ENCODE data around the gene FBXL7. TPM values are rescaled to one million over a fixed set of nuclear protein-coding genes. Genes with fewer than 3 reads are reported as not detected.

The FBXL7 gene
- total and polyA plus RNA-seq, 2 experiments from 2014 or later: 4.5 to 15.2 TPM

DNA sequence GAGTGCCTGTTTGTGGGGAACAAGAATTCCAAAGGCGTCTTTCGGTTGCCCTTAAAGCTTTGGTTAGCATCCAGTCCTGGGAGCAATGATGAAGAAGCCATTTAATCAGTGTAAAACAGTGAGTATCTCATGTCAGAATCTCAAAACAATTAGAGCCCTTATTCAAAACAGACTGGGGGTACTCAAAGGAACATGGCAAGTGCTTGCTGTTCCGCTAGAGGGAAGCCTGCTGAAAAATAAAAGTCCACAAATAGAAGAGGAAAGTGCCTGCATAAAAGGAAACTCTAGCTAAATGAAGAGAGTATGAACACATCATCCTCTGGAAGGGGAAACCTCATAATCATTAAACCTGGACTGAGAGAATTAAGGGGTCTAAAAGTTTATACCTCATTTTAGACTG, 26.4 kb downstream of the FBXL7 start:
- H3K79me2 ChIP-seq (replicated peaks; ENCODE audit: insufficient read depth): peaks cover 57% of the 10 kb centered on the region
- no peaks in the 10 kb centered on the region for H3K36me3 ChIP-seq (ENCODE audit: insufficient read depth)
- H3K4me2 ChIP-seq: no peak overlapping the region
- ATAC-seq (no peak), DNase-seq (ENCODE audit: low spot score) (no peak)
- H3K27me3 ChIP-seq (ENCODE audit: insufficient read depth): no peaks in the 10 kb centered on the region
- Mint-ChIP-seq H3K27ac (no peak overlapping the region), H3K27me3 (ENCODE audit: insufficient read depth, low read depth, poor library complexity) (peaks cover 3% of the 10 kb centered on the region), H3K4me3 (no peak overlapping the region), H3K36me3 (ENCODE audit: low read depth) (peaks cover 3% of the 10 kb centered on the region; the same call in 1 of the 3 replicates), H3K9me3 (no peaks in the 10 kb centered on the region; the same call in 2 of the 3 replicates), H3K4me1 (peaks cover 18% of the 10 kb centered on the region)
- peaks cover 14% of the 10 kb centered on the region for H3K4me1 ChIP-seq (ENCODE audit: insufficient read depth)
- H3K9me2 ChIP-seq (ENCODE audit: insufficient read depth): no peaks in the 10 kb centered on the region
- TF ChIP-seq, protein P1, sequence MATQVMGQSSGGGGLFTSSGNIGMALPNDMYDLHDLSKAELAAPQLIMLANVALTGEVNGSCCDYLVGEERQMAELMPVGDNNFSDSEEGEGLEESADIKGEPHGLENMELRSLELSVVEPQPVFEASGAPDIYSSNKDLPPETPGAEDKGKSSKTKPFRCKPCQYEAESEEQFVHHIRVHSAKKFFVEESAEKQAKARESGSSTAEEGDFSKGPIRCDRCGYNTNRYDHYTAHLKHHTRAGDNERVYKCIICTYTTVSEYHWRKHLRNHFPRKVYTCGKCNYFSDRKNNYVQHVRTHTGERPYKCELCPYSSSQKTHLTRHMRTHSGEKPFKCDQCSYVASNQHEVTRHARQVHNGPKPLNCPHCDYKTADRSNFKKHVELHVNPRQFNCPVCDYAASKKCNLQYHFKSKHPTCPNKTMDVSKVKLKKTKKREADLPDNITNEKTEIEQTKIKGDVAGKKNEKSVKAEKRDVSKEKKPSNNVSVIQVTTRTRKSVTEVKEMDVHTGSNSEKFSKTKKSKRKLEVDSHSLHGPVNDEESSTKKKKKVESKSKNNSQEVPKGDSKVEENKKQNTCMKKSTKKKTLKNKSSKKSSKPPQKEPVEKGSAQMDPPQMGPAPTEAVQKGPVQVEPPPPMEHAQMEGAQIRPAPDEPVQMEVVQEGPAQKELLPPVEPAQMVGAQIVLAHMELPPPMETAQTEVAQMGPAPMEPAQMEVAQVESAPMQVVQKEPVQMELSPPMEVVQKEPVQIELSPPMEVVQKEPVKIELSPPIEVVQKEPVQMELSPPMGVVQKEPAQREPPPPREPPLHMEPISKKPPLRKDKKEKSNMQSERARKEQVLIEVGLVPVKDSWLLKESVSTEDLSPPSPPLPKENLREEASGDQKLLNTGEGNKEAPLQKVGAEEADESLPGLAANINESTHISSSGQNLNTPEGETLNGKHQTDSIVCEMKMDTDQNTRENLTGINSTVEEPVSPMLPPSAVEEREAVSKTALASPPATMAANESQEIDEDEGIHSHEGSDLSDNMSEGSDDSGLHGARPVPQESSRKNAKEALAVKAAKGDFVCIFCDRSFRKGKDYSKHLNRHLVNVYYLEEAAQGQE (IDR thresholded peaks at IDR 0.05; ENCODE audit: unreplicated experiment): no peak
- no peak for TF ChIP-seq ZNF114 (CRISPR knock-in tag; IDR thresholded peaks at IDR 0.05)
- TF ChIP-seq, protein P2, sequence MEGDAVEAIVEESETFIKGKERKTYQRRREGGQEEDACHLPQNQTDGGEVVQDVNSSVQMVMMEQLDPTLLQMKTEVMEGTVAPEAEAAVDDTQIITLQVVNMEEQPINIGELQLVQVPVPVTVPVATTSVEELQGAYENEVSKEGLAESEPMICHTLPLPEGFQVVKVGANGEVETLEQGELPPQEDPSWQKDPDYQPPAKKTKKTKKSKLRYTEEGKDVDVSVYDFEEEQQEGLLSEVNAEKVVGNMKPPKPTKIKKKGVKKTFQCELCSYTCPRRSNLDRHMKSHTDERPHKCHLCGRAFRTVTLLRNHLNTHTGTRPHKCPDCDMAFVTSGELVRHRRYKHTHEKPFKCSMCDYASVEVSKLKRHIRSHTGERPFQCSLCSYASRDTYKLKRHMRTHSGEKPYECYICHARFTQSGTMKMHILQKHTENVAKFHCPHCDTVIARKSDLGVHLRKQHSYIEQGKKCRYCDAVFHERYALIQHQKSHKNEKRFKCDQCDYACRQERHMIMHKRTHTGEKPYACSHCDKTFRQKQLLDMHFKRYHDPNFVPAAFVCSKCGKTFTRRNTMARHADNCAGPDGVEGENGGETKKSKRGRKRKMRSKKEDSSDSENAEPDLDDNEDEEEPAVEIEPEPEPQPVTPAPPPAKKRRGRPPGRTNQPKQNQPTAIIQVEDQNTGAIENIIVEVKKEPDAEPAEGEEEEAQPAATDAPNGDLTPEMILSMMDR (conservative IDR thresholded peaks at IDR 0.05; ENCODE audit: low read depth in 2 of 2): 0 out of 4 replicates have a peak, but pooled peaks of 1 of the 2 experiments have one; percentile 11
- H2AFZ ChIP-seq: no peak overlapping the region
- peaks cover 8% of the 10 kb centered on the region for H4K20me1 ChIP-seq (replicated peaks; ENCODE audit: insufficient read depth)
- H3K27ac ChIP-seq (ENCODE audit: low read depth): no peak overlapping the region
- no peaks in the 10 kb centered on the region for H3F3A ChIP-seq (replicated peaks; ENCODE audit: low read depth)
- no peak overlapping the region for H3K4me3 ChIP-seq

DNA sequence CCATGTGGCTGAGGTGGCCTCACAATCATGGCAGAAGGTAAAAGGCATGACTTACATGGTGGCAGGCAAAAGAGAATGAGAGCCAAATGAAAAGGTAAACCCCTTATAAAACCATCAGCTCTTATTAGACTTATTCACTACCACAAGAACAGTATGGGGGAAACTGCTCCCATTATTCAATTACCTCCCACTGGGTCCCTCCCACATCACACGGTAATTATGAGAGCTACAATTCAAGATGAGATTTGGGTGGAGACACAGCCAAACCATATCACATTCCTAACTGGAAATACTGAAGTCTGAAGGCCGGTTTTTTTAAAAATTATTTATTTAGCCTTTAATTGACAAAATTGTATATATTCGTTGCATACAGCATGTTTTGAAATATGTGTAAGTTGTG, 28.5 kb downstream of the FBXL7 start:
- Histone ChIP-seq H3K79me2 (replicated peaks; ENCODE audit: insufficient read depth) (peaks cover 47% of the 10 kb centered on the region), H3K4me2 (no peak overlapping the region), H4K20me1 (replicated peaks; ENCODE audit: insufficient read depth) (peaks cover 8% of the 10 kb centered on the region), H3K36me3 (ENCODE audit: insufficient read depth) (no peaks in the 10 kb centered on the region), H3K27ac (ENCODE audit: low read depth) (no peak overlapping the region), H3K4me3 (no peak overlapping the region), H3F3A (replicated peaks; ENCODE audit: low read depth) (no peaks in the 10 kb centered on the region), H2AFZ (no peak overlapping the region), H3K4me1 (ENCODE audit: insufficient read depth) (no peaks in the 10 kb centered on the region), H3K27me3 (ENCODE audit: insufficient read depth) (no peaks in the 10 kb centered on the region), H3K9me2 (ENCODE audit: insufficient read depth) (peaks cover 6% of the 10 kb centered on the region; the same call in 1 of the 2 replicates)
- peaks cover 3% of the 10 kb centered on the region for H3K27me3 Mint-ChIP-seq (ENCODE audit: insufficient read depth, low read depth, poor library complexity)
- DNase-seq (ENCODE audit: low spot score) (no peak), ATAC-seq (no peak)
- H3K36me3 Mint-ChIP-seq (ENCODE audit: low read depth): peaks cover 3% of the 10 kb centered on the region; the same call in 1 of the 3 replicates
- peaks cover 5% of the 10 kb centered on the region for H3K4me1 Mint-ChIP-seq
- H3K4me3 Mint-ChIP-seq: no peak overlapping the region
- H3K9me3 Mint-ChIP-seq: no peaks in the 10 kb centered on the region; the same call in 2 of the 3 replicates
- H3K27ac Mint-ChIP-seq: no peak overlapping the region
- TF ChIP-seq, protein P3, sequence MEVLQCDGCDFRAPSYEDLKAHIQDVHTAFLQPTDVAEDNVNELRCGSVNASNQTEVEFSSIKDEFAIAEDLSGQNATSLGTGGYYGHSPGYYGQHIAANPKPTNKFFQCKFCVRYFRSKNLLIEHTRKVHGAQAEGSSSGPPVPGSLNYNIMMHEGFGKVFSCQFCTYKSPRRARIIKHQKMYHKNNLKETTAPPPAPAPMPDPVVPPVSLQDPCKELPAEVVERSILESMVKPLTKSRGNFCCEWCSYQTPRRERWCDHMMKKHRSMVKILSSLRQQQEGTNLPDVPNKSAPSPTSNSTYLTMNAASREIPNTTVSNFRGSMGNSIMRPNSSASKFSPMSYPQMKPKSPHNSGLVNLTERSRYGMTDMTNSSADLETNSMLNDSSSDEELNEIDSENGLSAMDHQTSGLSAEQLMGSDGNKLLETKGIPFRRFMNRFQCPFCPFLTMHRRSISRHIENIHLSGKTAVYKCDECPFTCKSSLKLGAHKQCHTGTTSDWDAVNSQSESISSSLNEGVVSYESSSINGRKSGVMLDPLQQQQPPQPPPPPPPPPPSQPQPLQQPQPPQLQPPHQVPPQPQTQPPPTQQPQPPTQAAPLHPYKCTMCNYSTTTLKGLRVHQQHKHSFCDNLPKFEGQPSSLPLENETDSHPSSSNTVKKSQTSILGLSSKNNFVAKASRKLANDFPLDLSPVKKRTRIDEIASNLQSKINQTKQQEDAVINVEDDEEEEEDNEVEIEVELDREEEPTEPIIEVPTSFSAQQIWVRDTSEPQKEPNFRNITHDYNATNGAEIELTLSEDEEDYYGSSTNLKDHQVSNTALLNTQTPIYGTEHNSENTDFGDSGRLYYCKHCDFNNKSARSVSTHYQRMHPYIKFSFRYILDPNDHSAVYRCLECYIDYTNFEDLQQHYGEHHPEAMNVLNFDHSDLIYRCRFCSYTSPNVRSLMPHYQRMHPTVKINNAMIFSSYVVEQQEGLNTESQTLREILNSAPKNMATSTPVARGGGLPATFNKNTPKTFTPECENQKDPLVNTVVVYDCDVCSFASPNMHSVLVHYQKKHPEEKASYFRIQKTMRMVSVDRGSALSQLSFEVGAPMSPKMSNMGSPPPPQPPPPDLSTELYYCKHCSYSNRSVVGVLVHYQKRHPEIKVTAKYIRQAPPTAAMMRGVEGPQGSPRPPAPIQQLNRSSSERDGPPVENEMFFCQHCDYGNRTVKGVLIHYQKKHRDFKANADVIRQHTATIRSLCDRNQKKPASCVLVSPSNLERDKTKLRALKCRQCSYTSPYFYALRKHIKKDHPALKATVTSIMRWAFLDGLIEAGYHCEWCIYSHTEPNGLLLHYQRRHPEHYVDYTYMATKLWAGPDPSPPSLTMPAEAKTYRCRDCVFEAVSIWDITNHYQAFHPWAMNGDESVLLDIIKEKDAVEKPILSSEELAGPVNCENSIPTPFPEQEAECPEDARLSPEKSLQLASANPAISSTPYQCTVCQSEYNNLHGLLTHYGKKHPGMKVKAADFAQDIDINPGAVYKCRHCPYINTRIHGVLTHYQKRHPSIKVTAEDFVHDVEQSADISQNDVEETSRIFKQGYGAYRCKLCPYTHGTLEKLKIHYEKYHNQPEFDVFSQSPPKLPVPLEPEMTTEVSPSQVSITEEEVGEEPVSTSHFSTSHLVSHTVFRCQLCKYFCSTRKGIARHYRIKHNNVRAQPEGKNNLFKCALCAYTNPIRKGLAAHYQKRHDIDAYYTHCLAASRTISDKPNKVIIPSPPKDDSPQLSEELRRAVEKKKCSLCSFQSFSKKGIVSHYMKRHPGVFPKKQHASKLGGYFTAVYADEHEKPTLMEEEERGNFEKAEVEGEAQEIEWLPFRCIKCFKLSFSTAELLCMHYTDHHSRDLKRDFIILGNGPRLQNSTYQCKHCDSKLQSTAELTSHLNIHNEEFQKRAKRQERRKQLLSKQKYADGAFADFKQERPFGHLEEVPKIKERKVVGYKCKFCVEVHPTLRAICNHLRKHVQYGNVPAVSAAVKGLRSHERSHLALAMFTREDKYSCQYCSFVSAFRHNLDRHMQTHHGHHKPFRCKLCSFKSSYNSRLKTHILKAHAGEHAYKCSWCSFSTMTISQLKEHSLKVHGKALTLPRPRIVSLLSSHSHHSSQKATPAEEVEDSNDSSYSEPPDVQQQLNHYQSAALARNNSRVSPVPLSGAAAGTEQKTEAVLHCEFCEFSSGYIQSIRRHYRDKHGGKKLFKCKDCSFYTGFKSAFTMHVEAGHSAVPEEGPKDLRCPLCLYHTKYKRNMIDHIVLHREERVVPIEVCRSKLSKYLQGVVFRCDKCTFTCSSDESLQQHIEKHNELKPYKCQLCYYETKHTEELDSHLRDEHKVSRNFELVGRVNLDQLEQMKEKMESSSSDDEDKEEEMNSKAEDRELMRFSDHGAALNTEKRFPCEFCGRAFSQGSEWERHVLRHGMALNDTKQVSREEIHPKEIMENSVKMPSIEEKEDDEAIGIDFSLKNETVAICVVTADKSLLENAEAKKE (CRISPR knock-in tag; IDR thresholded peaks at IDR 0.05): no peak
- TF ChIP-seq POLR2AphosphoS5 (IDR thresholded peaks at IDR 0.05; ENCODE audit: low read depth) (no peak), ZNF114 (CRISPR knock-in tag; IDR thresholded peaks at IDR 0.05) (no peak), EZH2 (IDR thresholded peaks at IDR 0.05; ENCODE audit: low read depth, unreplicated experiment) (no peak), STAT1 (IDR thresholded peaks at IDR 0.05; ENCODE audit: unreplicated experiment) (no peak), EZH2phosphoT487 (IDR thresholded peaks at IDR 0.05; ENCODE audit: unreplicated experiment) (no peak), CREB1 (CRISPR knock-in tag; IDR thresholded peaks at IDR 0.05; ENCODE audit: low read depth) (no peak), JUNB (IDR thresholded peaks at IDR 0.05; ENCODE audit: unreplicated experiment) (no peak), NANOG (IDR thresholded peaks at IDR 0.05; ENCODE audit: borderline replicate concordance) (no peak)
